ENCODE measurements around the gene CAVIN3.

CAVIN3 gene

GRCh38 chr11:6320411-6321155 is at the start of gene CAVIN3:
Gene CAVIN3 (minus strand): TSS chr11:6320501. CDS start chr11:6320476, 25 bp downstream.
- DNase-seq (ENCODE audit: low spot score) = peak; percentile 90

GRCh38 chr11:6365659-6366058 is 45.4 kb upstream of the CAVIN3 start:
- no peak for DNase-seq (ENCODE audit: low spot score)

- peak; percentile 81 for DNase-seq (ENCODE audit: low spot score)
These were observed 42.8 kb upstream of the CAVIN3 start for GRCh38 chr11:6362873-6363678.

- DNase-seq (ENCODE audit: low spot score) = no peak
These were observed 42.0 kb upstream of the CAVIN3 start for GRCh38 chr11:6362185-6362872.

GRCh38 chr11:6360183-6360582 is 39.9 kb upstream of the CAVIN3 start:
- DNase-seq (ENCODE audit: low spot score) = no peak

- DNase-seq (ENCODE audit: low spot score) = peak; percentile 91
These were observed 36.9 kb upstream of the CAVIN3 start for GRCh38 chr11:6357222-6357621.

- no peak for DNase-seq (ENCODE audit: low spot score)
These were observed 36.3 kb upstream of the CAVIN3 start for GRCh38 chr11:6356503-6357055.

- no peak for DNase-seq (ENCODE audit: low spot score)
These were observed 34.6 kb upstream of the CAVIN3 start for GRCh38 chr11:6354651-6355485.

GRCh38 chr11:6353367-6353987 is 33.2 kb upstream of the CAVIN3 start:
- peak; percentile 44 for DNase-seq (ENCODE audit: low spot score)

GRCh38 chr11:6351782-6352382 is 31.6 kb upstream of the CAVIN3 start:
- DNase-seq (ENCODE audit: low spot score) = peak; percentile 50

- no peak for DNase-seq (ENCODE audit: low spot score)
These were observed 30.2 kb upstream of the CAVIN3 start for GRCh38 chr11:6350486-6350885.

- no peak for DNase-seq (ENCODE audit: low spot score)
These were observed 29.7 kb upstream of the CAVIN3 start for GRCh38 chr11:6350043-6350442.

GRCh38 chr11:6345366-6345765 is 25.1 kb upstream of the CAVIN3 start:
- no peak for DNase-seq (ENCODE audit: low spot score)

- no peak for DNase-seq (ENCODE audit: low spot score)
These were observed 16.0 kb upstream of the CAVIN3 start for GRCh38 chr11:6336293-6336692.

- DNase-seq (ENCODE audit: low spot score) = no peak
These were observed 14.5 kb upstream of the CAVIN3 start for GRCh38 chr11:6334806-6335205.

- DNase-seq (ENCODE audit: low spot score) = no peak
These were observed 12.8 kb upstream of the CAVIN3 start for GRCh38 chr11:6333095-6333494.

GRCh38 chr11:6332066-6332465 is 11.8 kb upstream of the CAVIN3 start:
- no peak for DNase-seq (ENCODE audit: low spot score)

GRCh38 chr11:6328321-6328720 is 8.0 kb upstream of the CAVIN3 start:
- peak; percentile 58 for DNase-seq (ENCODE audit: low spot score)

- DNase-seq (ENCODE audit: low spot score) = no peak
These were observed 7.5 kb upstream of the CAVIN3 start for GRCh38 chr11:6327806-6328205.

GRCh38 chr11:6326985-6327384 is 6.7 kb upstream of the CAVIN3 start:
- no peak for DNase-seq (ENCODE audit: low spot score)

GRCh38 chr11:6326303-6326702 is 6.0 kb upstream of the CAVIN3 start:
- no peak for DNase-seq (ENCODE audit: low spot score)

All from COLO829 (cell line).